ENCODE results near the gene IZUMO1. TPM values are rescaled to one million over a fixed set of nuclear protein-coding genes. Genes with fewer than 3 reads are reported as not detected.
A peak's percentile ranks its signal among the peaks of the same experiment; 100 is the strongest.

IZUMO1 gene
- total and polyA plus RNA-seq, 9 of the 15 experiments (the other 6 are each of a cell fraction or from before 2014, with no cell fraction given) = 0.14 to 2.1 (median 0.73) TPM

DNA sequence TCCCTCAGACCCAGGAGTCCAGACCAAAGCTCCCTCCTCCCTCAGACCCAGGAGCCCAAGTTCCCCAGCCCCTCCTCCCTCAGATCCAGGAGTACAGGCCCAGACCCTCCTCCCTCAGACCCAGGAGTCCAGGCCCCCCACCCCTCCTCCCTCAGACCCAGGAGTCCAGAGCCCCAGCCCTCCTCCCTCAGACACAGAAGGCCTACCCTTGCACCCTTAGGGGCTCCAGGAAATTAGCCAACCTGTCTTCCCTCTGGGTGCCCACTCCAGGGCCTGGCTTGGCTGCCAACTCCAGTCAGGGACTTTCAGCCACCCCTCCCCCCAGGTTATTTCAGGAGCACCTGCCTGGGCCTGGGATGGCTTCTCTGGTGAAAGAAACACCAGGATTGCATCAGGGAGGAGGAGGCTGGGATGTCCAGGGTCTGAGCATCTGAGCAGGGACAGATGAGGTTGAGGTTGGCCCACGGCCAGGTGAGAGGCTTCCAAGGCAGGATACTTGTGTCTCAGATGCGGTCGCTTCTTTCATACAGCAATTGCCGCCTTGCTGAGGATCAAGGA is 8.5 kb upstream of the IZUMO1 start, which contains the start of gene FGF21 (continued):
- TF ChIP-seq, protein P1, sequence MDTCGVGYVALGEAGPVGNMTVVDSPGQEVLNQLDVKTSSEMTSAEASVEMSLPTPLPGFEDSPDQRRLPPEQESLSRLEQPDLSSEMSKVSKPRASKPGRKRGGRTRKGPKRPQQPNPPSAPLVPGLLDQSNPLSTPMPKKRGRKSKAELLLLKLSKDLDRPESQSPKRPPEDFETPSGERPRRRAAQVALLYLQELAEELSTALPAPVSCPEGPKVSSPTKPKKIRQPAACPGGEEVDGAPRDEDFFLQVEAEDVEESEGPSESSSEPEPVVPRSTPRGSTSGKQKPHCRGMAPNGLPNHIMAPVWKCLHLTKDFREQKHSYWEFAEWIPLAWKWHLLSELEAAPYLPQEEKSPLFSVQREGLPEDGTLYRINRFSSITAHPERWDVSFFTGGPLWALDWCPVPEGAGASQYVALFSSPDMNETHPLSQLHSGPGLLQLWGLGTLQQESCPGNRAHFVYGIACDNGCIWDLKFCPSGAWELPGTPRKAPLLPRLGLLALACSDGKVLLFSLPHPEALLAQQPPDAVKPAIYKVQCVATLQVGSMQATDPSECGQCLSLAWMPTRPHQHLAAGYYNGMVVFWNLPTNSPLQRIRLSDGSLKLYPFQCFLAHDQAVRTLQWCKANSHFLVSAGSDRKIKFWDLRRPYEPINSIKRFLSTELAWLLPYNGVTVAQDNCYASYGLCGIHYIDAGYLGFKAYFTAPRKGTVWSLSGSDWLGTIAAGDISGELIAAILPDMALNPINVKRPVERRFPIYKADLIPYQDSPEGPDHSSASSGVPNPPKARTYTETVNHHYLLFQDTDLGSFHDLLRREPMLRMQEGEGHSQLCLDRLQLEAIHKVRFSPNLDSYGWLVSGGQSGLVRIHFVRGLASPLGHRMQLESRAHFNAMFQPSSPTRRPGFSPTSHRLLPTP (IDR thresholded peaks at IDR 0.05; ENCODE audit: borderline replicate concordance, extremely low read depth, insufficient read length) = no peak
- TF ChIP-seq ZNF707 (CRISPR knock-in tag; conservative IDR thresholded peaks at IDR 0.05) = no peak
- TF ChIP-seq MCM5 (IDR thresholded peaks at IDR 0.05; ENCODE audit: low read depth) = no peak
- peak; percentile 81 for TF ChIP-seq EP400 (IDR thresholded peaks at IDR 0.05)
- TF ChIP-seq SMARCE1 (IDR thresholded peaks at IDR 0.05) = no peak
- TF ChIP-seq, protein P2, sequence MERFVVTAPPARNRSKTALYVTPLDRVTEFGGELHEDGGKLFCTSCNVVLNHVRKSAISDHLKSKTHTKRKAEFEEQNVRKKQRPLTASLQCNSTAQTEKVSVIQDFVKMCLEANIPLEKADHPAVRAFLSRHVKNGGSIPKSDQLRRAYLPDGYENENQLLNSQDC (CRISPR knock-in tag; IDR thresholded peaks at IDR 0.05) = no peak
- TF ChIP-seq U2AF2 (optimal IDR thresholded peaks at IDR 0.05; ENCODE audit: low read depth, low read length) = no peak
- TF ChIP-seq, protein P3, sequence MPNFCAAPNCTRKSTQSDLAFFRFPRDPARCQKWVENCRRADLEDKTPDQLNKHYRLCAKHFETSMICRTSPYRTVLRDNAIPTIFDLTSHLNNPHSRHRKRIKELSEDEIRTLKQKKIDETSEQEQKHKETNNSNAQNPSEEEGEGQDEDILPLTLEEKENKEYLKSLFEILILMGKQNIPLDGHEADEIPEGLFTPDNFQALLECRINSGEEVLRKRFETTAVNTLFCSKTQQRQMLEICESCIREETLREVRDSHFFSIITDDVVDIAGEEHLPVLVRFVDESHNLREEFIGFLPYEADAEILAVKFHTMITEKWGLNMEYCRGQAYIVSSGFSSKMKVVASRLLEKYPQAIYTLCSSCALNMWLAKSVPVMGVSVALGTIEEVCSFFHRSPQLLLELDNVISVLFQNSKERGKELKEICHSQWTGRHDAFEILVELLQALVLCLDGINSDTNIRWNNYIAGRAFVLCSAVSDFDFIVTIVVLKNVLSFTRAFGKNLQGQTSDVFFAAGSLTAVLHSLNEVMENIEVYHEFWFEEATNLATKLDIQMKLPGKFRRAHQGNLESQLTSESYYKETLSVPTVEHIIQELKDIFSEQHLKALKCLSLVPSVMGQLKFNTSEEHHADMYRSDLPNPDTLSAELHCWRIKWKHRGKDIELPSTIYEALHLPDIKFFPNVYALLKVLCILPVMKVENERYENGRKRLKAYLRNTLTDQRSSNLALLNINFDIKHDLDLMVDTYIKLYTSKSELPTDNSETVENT (CRISPR knock-in tag; IDR thresholded peaks at IDR 0.05) = no peak
- TF ChIP-seq, protein P4, sequence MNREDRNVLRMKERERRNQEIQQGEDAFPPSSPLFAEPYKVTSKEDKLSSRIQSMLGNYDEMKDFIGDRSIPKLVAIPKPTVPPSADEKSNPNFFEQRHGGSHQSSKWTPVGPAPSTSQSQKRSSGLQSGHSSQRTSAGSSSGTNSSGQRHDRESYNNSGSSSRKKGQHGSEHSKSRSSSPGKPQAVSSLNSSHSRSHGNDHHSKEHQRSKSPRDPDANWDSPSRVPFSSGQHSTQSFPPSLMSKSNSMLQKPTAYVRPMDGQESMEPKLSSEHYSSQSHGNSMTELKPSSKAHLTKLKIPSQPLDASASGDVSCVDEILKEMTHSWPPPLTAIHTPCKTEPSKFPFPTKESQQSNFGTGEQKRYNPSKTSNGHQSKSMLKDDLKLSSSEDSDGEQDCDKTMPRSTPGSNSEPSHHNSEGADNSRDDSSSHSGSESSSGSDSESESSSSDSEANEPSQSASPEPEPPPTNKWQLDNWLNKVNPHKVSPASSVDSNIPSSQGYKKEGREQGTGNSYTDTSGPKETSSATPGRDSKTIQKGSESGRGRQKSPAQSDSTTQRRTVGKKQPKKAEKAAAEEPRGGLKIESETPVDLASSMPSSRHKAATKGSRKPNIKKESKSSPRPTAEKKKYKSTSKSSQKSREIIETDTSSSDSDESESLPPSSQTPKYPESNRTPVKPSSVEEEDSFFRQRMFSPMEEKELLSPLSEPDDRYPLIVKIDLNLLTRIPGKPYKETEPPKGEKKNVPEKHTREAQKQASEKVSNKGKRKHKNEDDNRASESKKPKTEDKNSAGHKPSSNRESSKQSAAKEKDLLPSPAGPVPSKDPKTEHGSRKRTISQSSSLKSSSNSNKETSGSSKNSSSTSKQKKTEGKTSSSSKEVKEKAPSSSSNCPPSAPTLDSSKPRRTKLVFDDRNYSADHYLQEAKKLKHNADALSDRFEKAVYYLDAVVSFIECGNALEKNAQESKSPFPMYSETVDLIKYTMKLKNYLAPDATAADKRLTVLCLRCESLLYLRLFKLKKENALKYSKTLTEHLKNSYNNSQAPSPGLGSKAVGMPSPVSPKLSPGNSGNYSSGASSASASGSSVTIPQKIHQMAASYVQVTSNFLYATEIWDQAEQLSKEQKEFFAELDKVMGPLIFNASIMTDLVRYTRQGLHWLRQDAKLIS (CRISPR knock-in tag; IDR thresholded peaks at IDR 0.05) = no peak
- TF ChIP-seq, protein P5, sequence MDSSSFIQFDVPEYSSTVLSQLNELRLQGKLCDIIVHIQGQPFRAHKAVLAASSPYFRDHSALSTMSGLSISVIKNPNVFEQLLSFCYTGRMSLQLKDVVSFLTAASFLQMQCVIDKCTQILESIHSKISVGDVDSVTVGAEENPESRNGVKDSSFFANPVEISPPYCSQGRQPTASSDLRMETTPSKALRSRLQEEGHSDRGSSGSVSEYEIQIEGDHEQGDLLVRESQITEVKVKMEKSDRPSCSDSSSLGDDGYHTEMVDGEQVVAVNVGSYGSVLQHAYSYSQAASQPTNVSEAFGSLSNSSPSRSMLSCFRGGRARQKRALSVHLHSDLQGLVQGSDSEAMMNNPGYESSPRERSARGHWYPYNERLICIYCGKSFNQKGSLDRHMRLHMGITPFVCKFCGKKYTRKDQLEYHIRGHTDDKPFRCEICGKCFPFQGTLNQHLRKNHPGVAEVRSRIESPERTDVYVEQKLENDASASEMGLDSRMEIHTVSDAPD (CRISPR knock-in tag; IDR thresholded peaks at IDR 0.05) = no peak
- TF ChIP-seq RBFOX2 (IDR thresholded peaks at IDR 0.05; ENCODE audit: low read depth, low read length) = no peak; the same call in 1 of the 2 replicates
- TF ChIP-seq, protein P6, sequence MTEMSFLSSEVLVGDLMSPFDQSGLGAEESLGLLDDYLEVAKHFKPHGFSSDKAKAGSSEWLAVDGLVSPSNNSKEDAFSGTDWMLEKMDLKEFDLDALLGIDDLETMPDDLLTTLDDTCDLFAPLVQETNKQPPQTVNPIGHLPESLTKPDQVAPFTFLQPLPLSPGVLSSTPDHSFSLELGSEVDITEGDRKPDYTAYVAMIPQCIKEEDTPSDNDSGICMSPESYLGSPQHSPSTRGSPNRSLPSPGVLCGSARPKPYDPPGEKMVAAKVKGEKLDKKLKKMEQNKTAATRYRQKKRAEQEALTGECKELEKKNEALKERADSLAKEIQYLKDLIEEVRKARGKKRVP (CRISPR knock-in tag; IDR thresholded peaks at IDR 0.05) = 0 out of 2 replicates have a peak, but pooled peaks have one; percentile 43
